ENCODE results near the gene GABARAPL2. TPM values are rescaled to one million over a fixed set of nuclear protein-coding genes. Genes with fewer than 3 reads are reported as not detected.
"Not testable (repeated sequence)": the region's sequence is repeated elsewhere in the genome, so short reads cannot be mapped to it uniquely, and the experiment has no call there.

Gene GABARAPL2
- polyA plus RNA-seq, 1 donor (not counting 4 experiments of a cell fraction or from before 2014, with no cell fraction given): 95.8 TPM

DNA sequence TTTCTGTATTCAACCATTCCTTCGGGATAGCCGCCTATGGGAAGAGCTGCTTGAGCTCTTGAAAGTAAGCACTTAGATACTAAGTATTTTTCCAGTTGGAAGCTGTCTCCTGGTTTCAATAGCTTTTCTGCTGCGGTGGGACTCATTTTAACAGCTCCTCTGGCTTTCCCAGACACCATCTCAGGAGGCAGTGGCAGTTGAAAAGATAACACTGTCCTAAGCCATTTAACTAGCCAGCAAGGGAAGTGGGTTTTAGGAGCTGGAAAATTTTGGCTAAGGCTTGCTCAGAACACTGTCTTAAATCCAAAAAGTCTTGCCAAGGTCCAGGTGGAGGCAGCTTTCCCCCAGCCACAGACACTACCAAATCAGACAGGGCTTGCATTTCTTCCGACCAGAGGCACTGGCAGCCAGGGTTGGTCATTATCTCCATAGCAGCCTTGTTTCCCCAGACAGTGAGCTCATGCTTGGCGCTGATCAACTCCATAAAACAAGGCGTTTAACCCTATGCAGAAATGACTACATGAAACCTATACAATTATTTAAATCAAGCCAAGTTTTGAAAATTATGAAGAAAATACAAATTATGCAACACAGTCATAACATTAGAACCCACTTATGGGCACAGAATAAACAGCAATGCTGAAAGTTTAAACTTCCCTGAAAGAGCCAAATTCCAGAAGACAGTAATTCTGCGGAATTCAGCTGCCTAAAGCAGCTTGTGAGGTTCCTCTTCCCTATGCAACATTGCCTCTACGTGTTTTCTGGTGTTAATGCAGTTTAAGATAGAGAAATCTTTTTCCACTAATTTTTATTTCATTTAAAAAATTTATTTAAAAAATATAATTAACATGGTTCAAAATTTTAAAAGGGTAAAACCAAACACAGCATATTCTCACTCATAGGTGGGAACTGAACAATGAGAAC lies 25.0 kb downstream of the GABARAPL2 start:
- H4K20me1 ChIP-seq (ENCODE audit: control insufficient read depth, extremely low read depth, insufficient read depth, low read length): no peaks in the 10 kb centered on the region
- H3K9me1 ChIP-seq (ENCODE audit: control insufficient read depth, extremely low read depth, insufficient read depth, low read length): no peaks in the 10 kb centered on the region
- no peaks in the 10 kb centered on the region for H3K9me3 ChIP-seq (ENCODE audit: control insufficient read depth, low read depth, low read length)
- FAIRE-seq (no peak), DNase-seq (ENCODE audit: low read depth, low spot score) (no peak)
- H2AFZ ChIP-seq (ENCODE audit: control insufficient read depth, low read length): no peak overlapping the region
- peaks cover 3% of the 10 kb centered on the region for H3K4me1 ChIP-seq (ENCODE audit: control insufficient read depth, extremely low read depth, insufficient read depth, low read length)
- no peak overlapping the region for H3K4me3 ChIP-seq (ENCODE audit: control insufficient read depth in 2 of 3, extremely low read depth in 1 of 3, insufficient read depth in 2 of 3, low read depth in 1 of 3, low read length in 3 of 3)
- H3K79me2 ChIP-seq (ENCODE audit: control insufficient read depth, insufficient read depth, low read length): no peaks in the 10 kb centered on the region
- H3K27me3 ChIP-seq (ENCODE audit: control insufficient read depth, extremely low read depth, insufficient read depth, low read length): no peaks in the 10 kb centered on the region
- no peak overlapping the region for H3K9ac ChIP-seq (ENCODE audit: control insufficient read depth, extremely low read depth, insufficient read depth, low read length)
- H3K4me2 ChIP-seq (ENCODE audit: control insufficient read depth, extremely low read depth, insufficient read depth, low read depth, low read length): no peak overlapping the region
- H3K36me3 ChIP-seq (ENCODE audit: control insufficient read depth in 2 of 2, extremely low read depth in 1 of 2, insufficient read depth in 2 of 2, low read length in 2 of 2): peaks cover 4 to 15% of the 10 kb centered on the region in 2 experiments
- TF ChIP-seq, protein P1, sequence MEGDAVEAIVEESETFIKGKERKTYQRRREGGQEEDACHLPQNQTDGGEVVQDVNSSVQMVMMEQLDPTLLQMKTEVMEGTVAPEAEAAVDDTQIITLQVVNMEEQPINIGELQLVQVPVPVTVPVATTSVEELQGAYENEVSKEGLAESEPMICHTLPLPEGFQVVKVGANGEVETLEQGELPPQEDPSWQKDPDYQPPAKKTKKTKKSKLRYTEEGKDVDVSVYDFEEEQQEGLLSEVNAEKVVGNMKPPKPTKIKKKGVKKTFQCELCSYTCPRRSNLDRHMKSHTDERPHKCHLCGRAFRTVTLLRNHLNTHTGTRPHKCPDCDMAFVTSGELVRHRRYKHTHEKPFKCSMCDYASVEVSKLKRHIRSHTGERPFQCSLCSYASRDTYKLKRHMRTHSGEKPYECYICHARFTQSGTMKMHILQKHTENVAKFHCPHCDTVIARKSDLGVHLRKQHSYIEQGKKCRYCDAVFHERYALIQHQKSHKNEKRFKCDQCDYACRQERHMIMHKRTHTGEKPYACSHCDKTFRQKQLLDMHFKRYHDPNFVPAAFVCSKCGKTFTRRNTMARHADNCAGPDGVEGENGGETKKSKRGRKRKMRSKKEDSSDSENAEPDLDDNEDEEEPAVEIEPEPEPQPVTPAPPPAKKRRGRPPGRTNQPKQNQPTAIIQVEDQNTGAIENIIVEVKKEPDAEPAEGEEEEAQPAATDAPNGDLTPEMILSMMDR (optimal IDR thresholded peaks at IDR 0.05 in 1 of 3, IDR thresholded peaks at IDR 0.05 in 1 of 3, conservative IDR thresholded peaks at IDR 0.05 in 1 of 3; ENCODE audit: extremely low read depth in 1 of 3, insufficient read depth in 2 of 3, low read length in 3 of 3): no peak
- no peak for TF ChIP-seq EZH2 (IDR thresholded peaks at IDR 0.05; ENCODE audit: low read length)
- H3K27ac ChIP-seq (ENCODE audit: control insufficient read depth, insufficient read depth, low read length): no peak overlapping the region
- dilution Hi-C loops (cut with MboI; ENCODE audit: extremely low pct_ligation_motif_present, low sequenced_read_pairs): no loop called here

DNA sequence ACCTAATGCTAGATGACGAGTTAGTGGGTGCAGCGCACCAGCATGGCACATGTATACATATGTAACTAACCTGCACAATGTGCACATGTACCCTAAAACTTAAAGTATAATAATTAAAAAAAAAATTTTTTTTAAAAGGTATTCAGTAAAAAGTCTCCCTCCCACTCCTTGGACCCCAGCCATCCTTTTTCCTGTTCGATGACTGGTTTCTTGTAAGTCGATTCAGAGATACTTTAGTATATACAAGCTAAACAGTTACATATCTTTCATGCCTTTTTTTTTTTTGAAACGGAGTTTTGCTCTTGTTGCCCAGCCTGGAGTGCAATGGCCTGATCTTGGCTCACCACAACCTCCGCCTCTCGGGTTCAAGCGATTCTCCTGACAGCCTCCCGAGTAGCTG lies 25.7 kb downstream of the GABARAPL2 start:
- H3K27me3 ChIP-seq (ENCODE audit: control insufficient read depth, extremely low read depth, insufficient read depth, low read length); H3K4me2 ChIP-seq (ENCODE audit: control insufficient read depth, extremely low read depth, insufficient read depth, low read depth, low read length); H2AFZ ChIP-seq (ENCODE audit: control insufficient read depth, low read length); H3K9ac ChIP-seq (ENCODE audit: control insufficient read depth, extremely low read depth, insufficient read depth, low read length); DNase-seq (ENCODE audit: low read depth, low spot score); H3K27ac ChIP-seq (ENCODE audit: control insufficient read depth, insufficient read depth, low read length); H3K9me3 ChIP-seq (ENCODE audit: control insufficient read depth, low read depth, low read length); FAIRE-seq; H3K79me2 ChIP-seq (ENCODE audit: control insufficient read depth, insufficient read depth, low read length); dilution Hi-C loops (cut with MboI; ENCODE audit: extremely low pct_ligation_motif_present, low sequenced_read_pairs); H3K9me1 ChIP-seq (ENCODE audit: control insufficient read depth, extremely low read depth, insufficient read depth, low read length); H3K4me1 ChIP-seq (ENCODE audit: control insufficient read depth, extremely low read depth, insufficient read depth, low read length); H3K4me3 ChIP-seq (ENCODE audit: control insufficient read depth in 2 of 3, extremely low read depth in 1 of 3, insufficient read depth in 2 of 3, low read depth in 1 of 3, low read length in 3 of 3); H4K20me1 ChIP-seq (ENCODE audit: control insufficient read depth, extremely low read depth, insufficient read depth, low read length): not testable (repeated sequence)
- peaks cover 2 to 12% of the 10 kb centered on the region in 2 experiments for H3K36me3 ChIP-seq (ENCODE audit: control insufficient read depth in 2 of 2, extremely low read depth in 1 of 2, insufficient read depth in 2 of 2, low read length in 2 of 2)

Data from keratinocyte (primary cell).